Loucy (cell line): ENCODE data around the gene PRKCZ.
A peak's percentile ranks its signal among the peaks of the same experiment; 100 is the strongest.

Experiments used
- H2AFZ ChIP-seq: fragments of 200-600 bp; sonication (generic); 2 replicates; pipeline ENCODE4 v1.6.0; 2016; ENCODE audit warnings: antibody characterized with exemption, mild to moderate bottlenecking, low read length, moderate library complexity
- H3F3A ChIP-seq: fragments of 200-600 bp; 2 replicates; pipeline ENCODE4 v1.6.0; 2016; ENCODE audit warnings: antibody characterized with exemption, low read depth, mild to moderate bottlenecking
- H3K27me3 ChIP-seq: fragments of 200-600 bp; sonication (generic); 2 replicates; pipeline ENCODE4 v1.6.1; 2014; ENCODE audit warnings: low read length, mild to moderate bottlenecking; ENCODE audit not compliant: insufficient read depth, poor library complexity, severe bottlenecking
- H3K36me3 ChIP-seq: fragments of 200-600 bp; sonication (generic); 2 replicates; pipeline ENCODE4 v1.6.1; 2016; ENCODE audit warnings: low read length; ENCODE audit not compliant: insufficient read depth
- H3K4me1 ChIP-seq: fragments of 200-600 bp; sonication (generic); 2 replicates; pipeline ENCODE4 v1.5.1; 2014; ENCODE audit warnings: low read length, mild to moderate bottlenecking; ENCODE audit not compliant: insufficient read depth, poor library complexity, severe bottlenecking
- H3K4me2 ChIP-seq: fragments of 200-600 bp; sonication (generic); 2 replicates; pipeline ENCODE4 v1.6.0; 2014; ENCODE audit warnings: antibody characterized with exemption, low read length, low read depth, mild to moderate bottlenecking; ENCODE audit not compliant: poor library complexity, severe bottlenecking
- H3K4me3 ChIP-seq: fragments of 200-600 bp; sonication (generic); 2 replicates; pipeline ENCODE4 v1.5.1; 2014; ENCODE audit warnings: low read length, mild to moderate bottlenecking, mixed read lengths; ENCODE audit not compliant: poor library complexity, severe bottlenecking
- H3K79me2 ChIP-seq: fragments of 200-600 bp; sonication (generic); 2 replicates; pipeline ENCODE4 v1.6.1; 2014; ENCODE audit warnings: low read length; ENCODE audit not compliant: insufficient read depth
- H3K9ac ChIP-seq: fragments of 200-600 bp; sonication (generic); 2 replicates; pipeline ENCODE4 v1.6.0; 2014; ENCODE audit warnings: mild to moderate bottlenecking, low read depth, low read length, moderate library complexity; ENCODE audit not compliant: poor library complexity, severe bottlenecking
- H3K9me2 ChIP-seq: fragments of 200-600 bp; sonication (generic); replicated peaks from 2 replicates; pipeline ENCODE4 v1.6.1; 2016; ENCODE audit warnings: low read depth, low read length, mixed read lengths
- H3K9me3 ChIP-seq: fragments of 200-600 bp; sonication (generic); 2 replicates; pipeline ENCODE4 v1.6.1; 2014; ENCODE audit warnings: mild to moderate bottlenecking, antibody characterized with exemption, low read length, low read depth; ENCODE audit not compliant: insufficient read depth
- H4K20me1 ChIP-seq: fragments of 200-600 bp; sonication (generic); 2 replicates; pipeline ENCODE4 v1.6.0; 2014; ENCODE audit warnings: antibody characterized with exemption, low read length, mild to moderate bottlenecking; ENCODE audit not compliant: insufficient read depth, poor library complexity, severe bottlenecking
- EZH2phosphoT487 ChIP-seq: fragments of 200-600 bp; IDR thresholded peaks from 2 replicates; pipeline ENCODE4 v1.6.1; 2018; ENCODE audit warnings: antibody characterized with exemption, mild to moderate bottlenecking, moderate library complexity, borderline replicate concordance
- TF ChIP-seq, protein P1 (sequence below): fragments of 200-600 bp; sonication (generic); conservative IDR thresholded peaks from 2 replicates; pipeline ENCODE4 v1.5.1; 2014; ENCODE audit warnings: mild to moderate bottlenecking, antibody characterized with exemption, low read length

Gene PRKCZ

DNA sequence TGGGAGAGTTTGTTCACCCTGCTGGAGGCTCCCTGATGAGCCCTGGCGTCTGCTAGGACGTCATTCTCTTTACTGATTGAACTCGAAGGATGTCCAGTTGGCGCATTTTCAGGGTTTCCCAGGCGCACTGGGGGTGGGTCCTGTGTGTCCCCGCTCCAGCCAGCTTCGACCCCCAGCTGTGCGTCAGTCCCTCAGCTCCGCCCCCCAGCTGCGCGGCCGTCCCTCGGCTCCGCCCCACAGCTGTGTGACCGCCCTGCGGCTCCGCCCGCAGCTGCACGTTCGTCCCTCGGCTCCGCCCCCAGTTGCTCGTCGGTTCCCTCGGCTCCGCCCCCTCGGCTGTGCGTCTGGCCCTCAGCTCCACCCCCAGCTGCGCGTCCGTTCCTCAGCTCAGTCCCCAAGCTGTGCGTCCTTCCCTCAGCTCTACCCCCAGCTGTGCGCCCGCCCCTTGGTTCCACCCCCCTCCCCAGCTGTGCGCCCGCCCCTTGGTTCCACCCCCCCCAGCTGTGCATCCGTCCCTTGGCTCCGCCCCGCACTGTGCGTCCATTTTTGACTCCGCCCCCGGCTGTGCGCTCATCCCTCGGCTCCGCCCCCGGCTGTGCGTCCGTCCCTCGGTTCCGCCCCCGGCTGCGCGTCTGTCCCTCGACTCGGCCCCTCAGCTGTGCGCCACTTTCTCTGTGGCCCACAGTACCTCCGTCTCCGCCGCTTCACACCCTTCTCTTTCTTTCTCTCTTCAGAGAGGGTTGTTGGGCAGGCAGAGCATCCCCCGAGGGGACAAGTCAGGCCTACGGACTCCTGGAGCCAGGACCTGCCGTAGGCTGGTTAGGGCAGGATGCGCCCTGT lies 83.0 kb downstream of the PRKCZ start:
- H2AFZ ChIP-seq = peak overlapping the region; percentile 81
- H3K9me3 ChIP-seq = no peaks in the 10 kb centered on the region
- H3K4me1 ChIP-seq = peaks cover 16% of the 10 kb centered on the region
- no peaks in the 10 kb centered on the region for H3K27me3 ChIP-seq
- peak overlapping the region; percentile 14 for H3K9ac ChIP-seq
- TF ChIP-seq, protein P1, sequence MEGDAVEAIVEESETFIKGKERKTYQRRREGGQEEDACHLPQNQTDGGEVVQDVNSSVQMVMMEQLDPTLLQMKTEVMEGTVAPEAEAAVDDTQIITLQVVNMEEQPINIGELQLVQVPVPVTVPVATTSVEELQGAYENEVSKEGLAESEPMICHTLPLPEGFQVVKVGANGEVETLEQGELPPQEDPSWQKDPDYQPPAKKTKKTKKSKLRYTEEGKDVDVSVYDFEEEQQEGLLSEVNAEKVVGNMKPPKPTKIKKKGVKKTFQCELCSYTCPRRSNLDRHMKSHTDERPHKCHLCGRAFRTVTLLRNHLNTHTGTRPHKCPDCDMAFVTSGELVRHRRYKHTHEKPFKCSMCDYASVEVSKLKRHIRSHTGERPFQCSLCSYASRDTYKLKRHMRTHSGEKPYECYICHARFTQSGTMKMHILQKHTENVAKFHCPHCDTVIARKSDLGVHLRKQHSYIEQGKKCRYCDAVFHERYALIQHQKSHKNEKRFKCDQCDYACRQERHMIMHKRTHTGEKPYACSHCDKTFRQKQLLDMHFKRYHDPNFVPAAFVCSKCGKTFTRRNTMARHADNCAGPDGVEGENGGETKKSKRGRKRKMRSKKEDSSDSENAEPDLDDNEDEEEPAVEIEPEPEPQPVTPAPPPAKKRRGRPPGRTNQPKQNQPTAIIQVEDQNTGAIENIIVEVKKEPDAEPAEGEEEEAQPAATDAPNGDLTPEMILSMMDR = no peak
- TF ChIP-seq EZH2phosphoT487 = no peak
- H4K20me1 ChIP-seq = no peaks in the 10 kb centered on the region
- peak overlapping the region; percentile 66 for H3K4me3 ChIP-seq
- H3F3A ChIP-seq = no peaks in the 10 kb centered on the region
- H3K9me2 ChIP-seq = no peaks in the 10 kb centered on the region
- no peaks in the 10 kb centered on the region for H3K79me2 ChIP-seq
- peak overlapping the region; percentile 70 for H3K4me2 ChIP-seq
- H3K36me3 ChIP-seq = no peaks in the 10 kb centered on the region

DNA sequence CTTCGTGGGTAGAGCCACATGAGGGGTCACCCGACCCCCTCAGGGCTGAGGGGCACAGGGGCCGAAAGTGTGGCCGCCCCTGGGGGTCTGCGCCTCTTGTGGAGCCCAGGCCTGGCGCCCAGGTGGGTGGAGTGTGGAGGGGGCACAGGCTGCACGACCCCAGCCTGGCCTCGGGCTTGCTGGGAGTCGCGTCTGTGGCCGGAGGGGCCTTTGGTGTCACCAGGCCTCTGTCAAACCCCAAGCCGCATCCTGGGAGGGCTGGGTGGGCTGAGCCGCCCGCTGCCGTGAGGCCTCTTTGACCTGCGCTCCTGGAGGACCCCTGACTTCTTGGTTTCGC lies 83.6 kb downstream of the PRKCZ start:
- H4K20me1 ChIP-seq = no peaks in the 10 kb centered on the region
- H3K4me3 ChIP-seq = peak overlapping the region; percentile 66
- H3K4me2 ChIP-seq = peak overlapping the region; percentile 70
- no peak overlapping the region for H2AFZ ChIP-seq
- no peaks in the 10 kb centered on the region for H3K79me2 ChIP-seq
- no peaks in the 10 kb centered on the region for H3K9me2 ChIP-seq
- peaks cover 16% of the 10 kb centered on the region for H3K4me1 ChIP-seq
- no peak overlapping the region for H3K9ac ChIP-seq
- TF ChIP-seq EZH2phosphoT487 = no peak
- TF ChIP-seq, protein P1 = no peak
- H3K27me3 ChIP-seq = no peaks in the 10 kb centered on the region
- H3K36me3 ChIP-seq = no peaks in the 10 kb centered on the region
- no peaks in the 10 kb centered on the region for H3K9me3 ChIP-seq
- H3F3A ChIP-seq = no peaks in the 10 kb centered on the region

- Histone ChIP-seq H3K9me3 (no peaks in the 10 kb centered on the region), H3K4me2 (no peak overlapping the region), H3K27me3 (no peaks in the 10 kb centered on the region), H3K4me3 (no peak overlapping the region), H2AFZ (no peak overlapping the region), H3K9ac (no peak overlapping the region), H3K9me2 (no peaks in the 10 kb centered on the region), H3K4me1 (peaks cover 16% of the 10 kb centered on the region), H3K36me3 (no peaks in the 10 kb centered on the region), H4K20me1 (no peaks in the 10 kb centered on the region), H3K79me2 (no peaks in the 10 kb centered on the region), H3F3A (no peaks in the 10 kb centered on the region)
- TF ChIP-seq, protein P1 = no peak
- TF ChIP-seq EZH2phosphoT487 = no peak
Observed at GRCh38 chr1:2134266-2134620, 84.0 kb downstream of the PRKCZ start.
